Activated T-cell treated with anti-CD3 and anti-CD28 coated beads, Interleukin-2, amount 50 U/mL, for 72 hours (primary cell): ENCODE data around the gene CASQ2. TPM values are rescaled to one million over a fixed set of nuclear protein-coding genes. Genes with fewer than 3 reads are reported as not detected.

Experiments
- ATAC-seq, 2 donors: fragments of 150-1000 bp; cut with Tn5 transposase; replicated peaks in 1 of 2; 2 replicates each; pipeline ENCODE4 v1.10.0; 2021; ENCODE audit warnings: moderate library complexity in 2 of 2, mild to moderate bottlenecking in 1 of 2
- DNase-seq, 2 donors: peaks; one replicate each; pipeline ENCODE4 v3.0.0; 2021 to 2022; ENCODE audit warnings: mixed read lengths in 1 of 2
- H3K27ac Mint-ChIP-seq: one replicate; pipeline ENCODE4 v1.8.0; 2022; ENCODE audit warnings: mild to moderate bottlenecking, moderate library complexity, mixed read lengths
- H3K27me3 Mint-ChIP-seq: one replicate; pipeline ENCODE4 v1.8.0; 2022; ENCODE audit warnings: low read depth, mixed read lengths
- H3K36me3 Mint-ChIP-seq, 2 donors: one replicate each; pipeline ENCODE4 v1.8.0; 2022; ENCODE audit warnings: mixed read lengths in 2 of 2, mild to moderate bottlenecking in 1 of 2; ENCODE audit not compliant: insufficient read depth in 2 of 2
- H3K4me1 Mint-ChIP-seq: one replicate; pipeline ENCODE4 v1.8.0; 2022; ENCODE audit warnings: low read depth, mixed read lengths
- H3K4me3 Mint-ChIP-seq, 2 donors: one replicate each; pipeline ENCODE4 v1.8.0; 2022; ENCODE audit warnings: mild to moderate bottlenecking in 2 of 2, mixed read lengths in 2 of 2, moderate library complexity in 2 of 2
- H3K9me3 Mint-ChIP-seq, 2 donors: one replicate each; pipeline ENCODE4 v1.8.0; 2022; ENCODE audit warnings: mixed read lengths in 2 of 2
- total RNA-seq, 2 donors: library from RNA; stranded (reverse); gene quantifications; one replicate each; pipeline ENCODE4 v1.2.3, GENCODE V29; 2022

CASQ2 gene
- total RNA-seq, 2 donors from 2014 or later, result not detected

- no peaks in the 10 kb centered on the region for H3K36me3 Mint-ChIP-seq
- ATAC-seq (no peak), DNase-seq (no peak)
- H3K9me3 Mint-ChIP-seq, result no peaks in the 10 kb centered on the region
- no peak overlapping the region for H3K27ac Mint-ChIP-seq
- no peak overlapping the region for H3K4me3 Mint-ChIP-seq
- H3K27me3 Mint-ChIP-seq, result peaks cover 24% of the 10 kb centered on the region
- no peaks in the 10 kb centered on the region for H3K4me1 Mint-ChIP-seq
Measured at GRCh38 chr1:115744646-115745275, 23.8 kb downstream of the CASQ2 start.

- Mint-ChIP-seq H3K4me1 (no peaks in the 10 kb centered on the region), H3K9me3 (no peaks in the 10 kb centered on the region), H3K27me3 (peaks cover 16% of the 10 kb centered on the region), H3K27ac (no peak overlapping the region), H3K4me3 (no peak overlapping the region), H3K36me3 (no peaks in the 10 kb centered on the region)
- ATAC-seq (no peak), DNase-seq (no peak)
Measured at GRCh38 chr1:115740811-115741210, 27.7 kb downstream of the CASQ2 start.

- ATAC-seq (no peak), DNase-seq (no peak)
- H3K36me3 Mint-ChIP-seq, result no peaks in the 10 kb centered on the region
- H3K4me3 Mint-ChIP-seq, result no peak overlapping the region
- no peaks in the 10 kb centered on the region for H3K9me3 Mint-ChIP-seq
- H3K27ac Mint-ChIP-seq, result no peak overlapping the region
- peaks cover 21% of the 10 kb centered on the region for H3K27me3 Mint-ChIP-seq
- no peaks in the 10 kb centered on the region for H3K4me1 Mint-ChIP-seq
Measured at GRCh38 chr1:115732316-115732715, 36.2 kb downstream of the CASQ2 start.

- Mint-ChIP-seq H3K4me1 (no peaks in the 10 kb centered on the region), H3K27ac (no peak overlapping the region), H3K4me3 (no peak overlapping the region), H3K27me3 (peaks cover 16% of the 10 kb centered on the region), H3K36me3 (no peaks in the 10 kb centered on the region), H3K9me3 (no peaks in the 10 kb centered on the region)
- no peak for ATAC-seq
- DNase-seq, result no peak
Measured at GRCh38 chr1:115729756-115730155, 38.8 kb downstream of the CASQ2 start.

DNA sequence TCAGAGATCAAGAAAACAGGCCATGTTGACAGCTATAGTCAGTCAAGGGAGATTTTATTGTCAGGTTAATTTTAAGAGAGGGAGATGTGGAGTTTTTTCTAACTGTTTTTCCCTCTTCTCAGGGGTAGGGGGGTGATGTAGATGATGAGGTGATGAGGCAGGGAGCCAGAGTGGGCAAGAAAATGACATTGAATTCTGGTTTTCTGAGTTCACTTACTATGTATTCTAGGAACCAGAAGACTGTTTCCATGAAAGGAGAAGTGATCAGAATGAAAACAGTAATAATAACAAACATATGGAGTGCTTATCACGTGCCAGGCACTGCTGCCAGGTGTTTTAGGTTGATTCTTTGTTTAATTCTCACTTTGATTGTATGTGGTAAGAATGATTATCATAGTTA, 40.2 kb downstream of the CASQ2 start:
- Mint-ChIP-seq H3K4me3 (no peak overlapping the region), H3K36me3 (no peaks in the 10 kb centered on the region), H3K4me1 (no peaks in the 10 kb centered on the region), H3K9me3 (no peaks in the 10 kb centered on the region), H3K27ac (no peak overlapping the region), H3K27me3 (peaks cover 4% of the 10 kb centered on the region)
- ATAC-seq, result no peak
- no peak for DNase-seq

DNA sequence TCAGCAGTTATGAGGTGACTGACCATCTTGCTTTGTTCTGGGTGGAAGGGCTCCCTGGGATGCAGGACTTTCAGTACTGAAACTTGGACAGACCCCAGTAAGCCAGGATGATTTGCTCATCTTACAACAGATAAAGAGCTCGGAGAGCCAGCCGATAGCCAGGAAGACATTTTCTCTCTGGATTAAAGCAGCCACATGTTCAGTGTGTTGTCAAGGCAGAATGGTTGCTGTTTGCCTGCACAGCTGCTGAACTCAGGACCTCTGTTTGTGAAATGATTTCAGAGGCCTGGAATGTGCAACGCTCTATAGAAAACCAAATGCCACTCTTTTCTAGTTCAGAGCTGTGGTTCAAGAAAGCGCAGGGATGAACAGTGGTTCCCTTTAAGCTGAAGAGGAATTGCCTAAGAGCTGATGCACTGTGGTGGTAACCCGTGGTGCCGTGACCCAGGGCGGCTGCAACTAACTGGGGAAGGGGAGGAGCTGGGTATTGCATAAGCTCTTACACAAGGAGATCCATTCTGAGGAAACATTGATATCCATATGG, 40.7 kb downstream of the CASQ2 start:
- DNase-seq (no peak), ATAC-seq (no peak)
- Mint-ChIP-seq H3K4me1 (no peaks in the 10 kb centered on the region), H3K9me3 (no peaks in the 10 kb centered on the region), H3K4me3 (no peak overlapping the region), H3K27me3 (no peaks in the 10 kb centered on the region), H3K27ac (no peak overlapping the region), H3K36me3 (no peaks in the 10 kb centered on the region)

- no peaks in the 10 kb centered on the region for H3K27me3 Mint-ChIP-seq
- DNase-seq, result no peak
- no peak overlapping the region for H3K27ac Mint-ChIP-seq
- no peaks in the 10 kb centered on the region for H3K4me1 Mint-ChIP-seq
- ATAC-seq, result no peak
- no peaks in the 10 kb centered on the region for H3K36me3 Mint-ChIP-seq
- H3K4me3 Mint-ChIP-seq, result no peak overlapping the region
- H3K9me3 Mint-ChIP-seq, result no peaks in the 10 kb centered on the region
Measured at GRCh38 chr1:115726570-115726969, 41.9 kb downstream of the CASQ2 start.

GRCh38 chr1:115726161-115726560, 42.4 kb downstream of the CASQ2 start:
- no peak for ATAC-seq
- no peaks in the 10 kb centered on the region for H3K36me3 Mint-ChIP-seq
- no peaks in the 10 kb centered on the region for H3K4me1 Mint-ChIP-seq
- H3K9me3 Mint-ChIP-seq, result no peaks in the 10 kb centered on the region
- H3K4me3 Mint-ChIP-seq, result no peak overlapping the region
- no peak for DNase-seq
- no peak overlapping the region for H3K27ac Mint-ChIP-seq
- no peaks in the 10 kb centered on the region for H3K27me3 Mint-ChIP-seq

GRCh38 chr1:115725600-115725999, 42.9 kb downstream of the CASQ2 start:
- Mint-ChIP-seq H3K36me3 (no peaks in the 10 kb centered on the region), H3K4me3 (no peak overlapping the region), H3K9me3 (no peaks in the 10 kb centered on the region), H3K27me3 (no peaks in the 10 kb centered on the region), H3K4me1 (no peaks in the 10 kb centered on the region), H3K27ac (no peak overlapping the region)
- DNase-seq (no peak), ATAC-seq (no peak)

DNA sequence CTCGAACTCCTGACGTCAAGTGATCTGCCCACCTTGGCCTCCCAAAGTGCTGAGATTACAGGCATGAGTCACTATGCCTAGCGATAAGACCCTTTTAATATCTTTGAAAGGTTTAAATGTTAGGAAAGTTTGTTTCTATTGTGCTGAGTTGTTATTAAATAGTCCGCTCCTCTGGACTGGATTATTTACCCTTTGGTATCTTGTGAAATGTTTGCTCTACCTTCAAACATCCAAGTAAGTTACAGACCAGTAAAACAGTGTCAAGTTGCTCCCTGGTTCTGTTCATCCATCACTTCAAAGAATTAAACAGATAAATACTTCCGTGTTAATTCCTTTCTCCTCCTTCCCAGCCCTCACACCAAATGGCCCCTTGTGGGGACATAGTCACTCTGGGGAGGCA, 44.8 kb downstream of the CASQ2 start:
- H3K4me3 Mint-ChIP-seq, result no peak overlapping the region
- no peaks in the 10 kb centered on the region for H3K9me3 Mint-ChIP-seq

GRCh38 chr1:115722221-115722620, 46.3 kb downstream of the CASQ2 start:
- no peaks in the 10 kb centered on the region for H3K36me3 Mint-ChIP-seq
- H3K27me3 Mint-ChIP-seq, result peaks cover 7% of the 10 kb centered on the region
- no peak for DNase-seq
- peaks cover 4% of the 10 kb centered on the region for H3K4me1 Mint-ChIP-seq
- ATAC-seq, result no peak
- no peak overlapping the region for H3K4me3 Mint-ChIP-seq
- H3K9me3 Mint-ChIP-seq, result no peaks in the 10 kb centered on the region
- H3K27ac Mint-ChIP-seq, result no peak overlapping the region

More for the DNA sequence above, 44.8 kb downstream of the CASQ2 start:
- DNase-seq, result no peak
- Mint-ChIP-seq H3K36me3 (no peaks in the 10 kb centered on the region), H3K27me3 (no peaks in the 10 kb centered on the region), H3K27ac (no peak overlapping the region), H3K4me1 (no peaks in the 10 kb centered on the region)
- no peak for ATAC-seq

DNA sequence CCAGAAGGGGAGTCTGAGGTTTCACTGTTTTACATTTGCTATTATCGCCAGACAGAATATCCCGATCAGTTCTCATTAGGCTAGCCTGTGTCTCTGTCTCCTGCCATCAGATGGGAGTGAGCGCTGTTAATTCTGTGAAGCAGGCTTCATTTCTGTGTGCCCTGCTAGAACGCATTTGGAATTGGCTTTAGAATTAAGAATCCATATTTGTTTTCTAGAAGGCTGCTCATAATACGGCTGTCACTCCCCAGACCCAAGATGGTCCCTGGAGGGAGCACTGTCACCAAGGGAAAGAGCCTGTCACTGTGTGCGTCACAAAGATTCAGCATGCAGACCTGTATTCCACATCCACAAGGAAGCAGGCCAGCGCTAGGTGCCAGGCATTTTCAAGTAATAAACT, 49.2 kb downstream of the CASQ2 start:
- H3K9me3 Mint-ChIP-seq, result no peaks in the 10 kb centered on the region
- ATAC-seq (no peak), DNase-seq (no peak)
- H3K27me3 Mint-ChIP-seq, result peaks cover 12% of the 10 kb centered on the region
- no peak overlapping the region for H3K4me3 Mint-ChIP-seq
- H3K27ac Mint-ChIP-seq, result no peak overlapping the region
- H3K4me1 Mint-ChIP-seq, result peaks cover 4% of the 10 kb centered on the region
- no peaks in the 10 kb centered on the region for H3K36me3 Mint-ChIP-seq

- Mint-ChIP-seq H3K27me3 (peaks cover 12% of the 10 kb centered on the region), H3K4me1 (peaks cover 4% of the 10 kb centered on the region), H3K27ac (no peak overlapping the region), H3K4me3 (no peak overlapping the region), H3K36me3 (no peaks in the 10 kb centered on the region), H3K9me3 (no peaks in the 10 kb centered on the region)
- DNase-seq (no peak), ATAC-seq (no peak)
Measured at GRCh38 chr1:115718011-115718754, 50.3 kb downstream of the CASQ2 start.
